ENCODE data around the gene USP5. TPM values are rescaled to one million over a fixed set of nuclear protein-coding genes. Genes with fewer than 3 reads are reported as not detected.

USP5 gene
- total and polyA plus RNA-seq, 2 of the 8 experiments (the other 6 are each of a cell fraction or from before 2014, with no cell fraction given) = 66.5 to 148 TPM

DNA sequence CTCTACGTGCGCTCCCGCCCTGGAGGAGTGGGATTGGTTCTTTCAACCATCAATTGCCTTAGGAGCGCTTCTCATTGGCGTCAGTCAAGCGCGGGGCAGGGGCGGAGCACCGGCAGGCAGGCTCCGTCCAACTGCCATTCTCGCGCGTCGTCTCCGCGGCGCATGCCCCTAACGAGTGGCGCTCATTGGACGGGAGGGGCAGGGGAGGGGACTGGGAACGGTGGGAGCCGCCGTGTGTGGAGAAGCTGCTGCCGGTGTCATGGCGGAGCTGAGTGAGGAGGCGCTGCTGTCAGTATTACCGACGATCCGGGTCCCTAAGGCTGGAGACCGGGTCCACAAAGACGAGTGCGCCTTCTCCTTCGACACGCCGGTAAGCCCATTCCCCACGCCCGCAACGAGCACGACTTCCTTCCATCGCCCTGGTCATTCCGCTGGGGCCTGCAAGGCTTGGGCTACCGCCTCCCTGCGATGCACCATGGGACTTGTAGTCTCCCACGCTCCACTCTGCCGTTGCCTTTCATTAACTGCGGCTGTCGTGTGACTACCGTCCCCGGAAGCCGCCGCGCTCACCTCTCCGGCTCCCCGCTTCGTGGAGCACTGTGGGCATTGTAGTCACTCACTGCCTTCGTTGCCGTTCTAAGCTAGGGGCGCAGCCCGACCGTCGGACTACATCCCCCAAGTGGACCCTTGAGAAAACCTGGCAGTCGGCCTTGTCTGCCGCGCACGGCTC lies at the start of gene USP5 (continued):
- TF ChIP-seq, protein P1, sequence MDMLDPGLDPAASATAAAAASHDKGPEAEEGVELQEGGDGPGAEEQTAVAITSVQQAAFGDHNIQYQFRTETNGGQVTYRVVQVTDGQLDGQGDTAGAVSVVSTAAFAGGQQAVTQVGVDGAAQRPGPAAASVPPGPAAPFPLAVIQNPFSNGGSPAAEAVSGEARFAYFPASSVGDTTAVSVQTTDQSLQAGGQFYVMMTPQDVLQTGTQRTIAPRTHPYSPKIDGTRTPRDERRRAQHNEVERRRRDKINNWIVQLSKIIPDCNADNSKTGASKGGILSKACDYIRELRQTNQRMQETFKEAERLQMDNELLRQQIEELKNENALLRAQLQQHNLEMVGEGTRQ (IDR thresholded peaks at IDR 0.05; ENCODE audit: low read length) = peak; percentile 54; the same call in 1 of the 2 replicates
- no peak for TF ChIP-seq MAFK (IDR thresholded peaks at IDR 0.05; ENCODE audit: low read depth, low read length)
- no peak for TF ChIP-seq EP300 (IDR thresholded peaks at IDR 0.05; ENCODE audit: borderline replicate concordance in 1 of 2, low read depth in 2 of 2, low read length in 2 of 2)
- no peak for TF ChIP-seq EZH2 (IDR thresholded peaks at IDR 0.05; ENCODE audit: low read depth, low read length, severe bottlenecking)
- TF ChIP-seq CTBP2 (IDR thresholded peaks at IDR 0.05; ENCODE audit: borderline replicate concordance, insufficient read depth, insufficient read length, low read length) = no peak
- TF ChIP-seq BCL11A (IDR thresholded peaks at IDR 0.05; ENCODE audit: low read depth in 2 of 2, low read length in 2 of 2) = no peak
- TF ChIP-seq CREB1 (IDR thresholded peaks at IDR 0.05) = peak; percentile 86
- peak; percentile 76 for TF ChIP-seq KDM5A (IDR thresholded peaks at IDR 0.05; ENCODE audit: low read length)
- no peak; the same call in 1 of the 2 replicates for TF ChIP-seq SP4 (IDR thresholded peaks at IDR 0.05; ENCODE audit: low read length)
- TF ChIP-seq RXRA (IDR thresholded peaks at IDR 0.05; ENCODE audit: insufficient read depth, low read depth, low read length) = no peak
- TF ChIP-seq SP2 (IDR thresholded peaks at IDR 0.05; ENCODE audit: low read length) = peak; percentile 64

Data from H1 (cell line).